Hematopoietic multipotent progenitor cell treated with erythropoietin and hydrocortisone succinate and interleukin-3 and kit ligand, for 4 days (in vitro differentiated cells): ENCODE results near the gene OR2C1.

Experiments used
- DNase-seq: peaks from one replicate; pipeline ENCODE4 v3.0.0-alpha.2; 2015

The OR2C1 gene

DNA sequence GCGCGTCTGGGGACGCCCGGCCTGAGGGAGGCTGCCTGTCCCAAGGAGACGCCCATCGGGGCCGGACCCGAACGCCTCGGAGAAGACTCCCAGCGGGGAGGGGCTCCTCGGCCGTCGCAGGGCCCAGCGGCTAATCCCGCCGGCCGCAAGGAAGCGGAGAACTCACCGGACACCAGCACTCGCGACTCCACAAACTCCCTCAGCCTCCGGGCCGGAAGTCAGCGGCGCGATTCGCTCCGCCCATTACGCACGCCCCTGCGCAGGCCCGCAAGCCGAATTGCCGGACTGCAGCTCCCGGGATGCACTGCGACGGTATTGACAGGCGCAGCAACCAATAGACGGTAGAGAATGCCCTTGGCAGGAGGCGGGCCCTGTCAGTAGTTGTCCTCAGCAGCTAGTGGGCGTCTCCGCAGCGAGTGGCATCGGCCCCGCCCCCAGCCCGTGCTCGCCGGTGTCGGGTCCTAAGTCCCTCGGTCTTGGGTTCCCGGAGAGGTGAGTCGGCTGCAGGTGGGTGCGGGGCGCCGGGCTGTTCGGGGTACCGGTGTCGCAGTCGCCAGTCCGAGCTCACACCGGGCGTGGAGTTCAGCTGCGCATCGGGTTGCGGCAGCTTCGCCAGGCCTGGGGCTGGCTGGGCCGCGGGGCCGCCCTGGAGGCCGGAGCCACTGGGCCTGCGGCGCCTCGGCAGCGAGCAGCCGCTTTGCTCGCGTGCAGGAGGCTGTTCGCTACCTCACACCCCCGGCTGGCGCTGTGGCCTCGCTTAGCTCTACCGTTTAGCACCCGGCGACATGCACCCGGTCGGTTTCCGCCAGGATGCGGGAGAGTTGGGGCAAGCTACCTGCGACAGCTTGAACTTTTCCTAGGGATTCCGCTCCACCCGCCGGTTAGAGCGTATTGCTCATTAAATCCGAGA is 45.3 kb downstream of the OR2C1 start, which contains the start of the genes ZNF174 and ZSCAN32:
ZNF174 (plus strand) TSS at position 437 of the 910 bp plus-strand sequence. CDS start 790 bp downstream, outside the sequence.
ZSCAN32 (minus strand) TSS at position 226 of the 910 bp plus-strand sequence. CDS start 3,447 bp downstream, outside the sequence.
- DNase-seq: peak; percentile 99

DNA sequence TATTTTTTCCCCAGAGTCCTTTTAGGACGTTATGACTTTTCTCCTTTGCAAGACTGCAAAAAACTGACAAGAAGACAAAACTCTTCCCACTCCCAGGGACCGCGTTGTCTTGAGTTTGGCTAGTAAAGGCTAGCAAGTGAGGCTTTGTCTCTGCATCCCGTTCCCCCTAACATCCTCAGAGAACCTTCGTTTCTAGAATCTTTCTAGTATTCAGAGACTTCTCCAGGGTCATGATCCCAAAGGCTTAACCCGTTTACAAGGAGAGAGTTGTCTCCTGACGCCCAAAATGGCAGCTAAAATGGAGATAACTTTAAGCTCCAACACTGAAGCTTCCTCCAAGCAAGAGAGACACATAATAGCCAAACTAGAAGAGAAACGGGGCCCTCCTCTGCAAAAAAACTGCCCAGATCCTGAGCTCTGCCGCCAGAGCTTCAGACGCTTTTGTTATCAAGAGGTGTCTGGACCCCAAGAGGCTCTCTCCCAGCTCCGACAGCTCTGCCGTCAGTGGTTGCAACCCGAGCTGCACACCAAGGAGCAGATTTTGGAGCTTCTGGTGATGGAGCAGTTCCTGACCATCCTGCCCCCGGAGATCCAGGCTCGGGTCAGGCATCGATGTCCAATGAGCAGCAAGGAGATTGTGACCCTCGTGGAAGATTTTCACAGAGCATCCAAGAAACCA is 46.2 kb downstream of the OR2C1 start:
- peak; percentile 42 for DNase-seq
